HG03571 (cell line): Measurements from ENCODE around the gene NSUN2.

Experiments
- ATAC-seq: cut with Tn5 transposase; IDR thresholded peaks from one replicate; pipeline ENCODE4 v1.9.1; 2021; ENCODE audit not compliant: unreplicated experiment

The NSUN2 gene

DNA sequence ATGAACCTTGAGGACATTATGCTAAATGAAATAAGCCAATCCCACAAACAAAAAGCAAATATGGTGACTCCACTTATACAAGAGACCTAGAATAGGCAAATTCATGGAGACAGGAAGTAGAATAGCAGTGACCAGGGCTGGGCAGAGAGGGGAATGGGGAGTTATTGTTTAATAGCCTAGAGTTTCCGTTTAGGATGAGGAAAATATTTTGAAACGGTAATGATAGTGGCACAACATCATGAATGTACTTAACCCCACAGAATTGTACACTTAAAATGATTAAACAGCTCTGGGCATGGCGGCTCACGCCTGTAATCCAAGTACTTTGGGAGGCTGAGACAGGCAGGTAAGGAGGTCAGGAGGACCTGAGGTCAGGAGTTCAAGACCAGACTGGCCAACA is 65.8 kb downstream of the NSUN2 start:
- ATAC-seq, result no peak

DNA sequence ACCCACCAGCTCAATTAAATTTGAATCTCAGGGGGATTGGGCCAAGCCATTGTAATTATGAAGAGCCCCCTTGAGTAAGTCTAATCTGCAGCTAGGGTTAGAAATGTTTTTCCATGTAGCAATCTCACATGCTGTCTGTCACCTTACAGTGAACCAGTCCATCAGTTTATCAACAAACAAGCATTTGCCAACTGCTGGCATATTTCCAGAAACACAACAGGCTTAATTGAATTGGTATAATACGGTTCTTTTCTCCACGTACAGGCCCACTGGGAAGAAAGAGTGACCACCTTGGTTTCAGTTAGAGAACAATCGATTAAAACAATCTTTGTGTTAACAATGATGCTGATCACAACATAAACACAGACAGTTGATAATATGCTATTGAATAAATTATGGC is 67.4 kb downstream of the NSUN2 start:
- no peak for ATAC-seq

DNA sequence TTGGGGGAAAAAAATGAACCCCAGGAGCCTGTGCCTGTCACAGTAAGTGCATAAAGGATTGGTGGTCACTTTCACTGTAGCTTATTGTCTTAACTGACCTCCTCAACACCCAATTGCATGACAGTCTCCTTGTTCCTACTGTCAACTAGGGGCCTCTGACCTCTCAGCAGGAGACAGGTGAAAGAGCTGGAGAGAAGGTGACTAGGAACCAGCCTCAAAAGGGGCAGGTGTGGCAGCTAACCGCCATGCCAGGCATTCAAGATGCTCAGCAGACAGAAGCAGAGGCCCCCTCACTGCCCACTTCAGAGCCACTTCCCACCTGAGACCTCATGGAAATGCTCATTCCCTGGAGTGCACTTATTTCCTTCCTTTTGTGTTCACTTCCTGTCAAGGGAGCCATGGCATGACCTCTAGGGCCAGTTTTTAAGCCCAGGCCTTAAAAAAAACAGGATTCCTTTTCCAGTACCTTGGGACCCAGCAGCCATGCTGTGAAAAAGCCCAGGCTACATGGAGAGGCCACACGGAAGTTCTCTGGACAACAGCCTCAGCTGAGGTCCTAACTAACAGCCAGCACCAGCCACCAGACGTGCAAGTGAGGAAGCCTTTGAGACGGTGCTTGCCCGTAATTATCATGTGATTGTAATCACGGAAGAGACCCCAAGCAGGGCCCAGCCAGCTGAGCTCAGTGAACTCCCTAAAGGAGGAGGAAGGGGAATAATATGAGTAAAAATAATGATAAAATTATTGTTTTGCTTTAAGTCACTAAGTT is 74.9 kb downstream of the NSUN2 start:
- ATAC-seq, result no peak

DNA sequence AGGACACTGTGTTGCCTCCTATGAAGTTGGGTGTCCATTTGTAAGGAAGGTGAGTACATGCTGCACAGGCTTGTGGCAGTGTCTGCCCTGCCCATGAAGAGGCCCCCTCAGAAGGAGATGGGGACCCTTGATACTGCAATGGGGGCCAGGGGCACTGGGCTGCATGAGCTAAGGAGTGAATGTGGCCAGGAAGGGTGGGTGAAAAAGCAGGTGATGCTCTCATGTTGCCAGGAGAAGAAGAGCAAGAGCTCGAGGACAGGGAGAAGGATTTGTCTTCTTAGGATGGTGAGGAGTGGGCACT is 76.1 kb downstream of the NSUN2 start:
- ATAC-seq, result no peak

DNA sequence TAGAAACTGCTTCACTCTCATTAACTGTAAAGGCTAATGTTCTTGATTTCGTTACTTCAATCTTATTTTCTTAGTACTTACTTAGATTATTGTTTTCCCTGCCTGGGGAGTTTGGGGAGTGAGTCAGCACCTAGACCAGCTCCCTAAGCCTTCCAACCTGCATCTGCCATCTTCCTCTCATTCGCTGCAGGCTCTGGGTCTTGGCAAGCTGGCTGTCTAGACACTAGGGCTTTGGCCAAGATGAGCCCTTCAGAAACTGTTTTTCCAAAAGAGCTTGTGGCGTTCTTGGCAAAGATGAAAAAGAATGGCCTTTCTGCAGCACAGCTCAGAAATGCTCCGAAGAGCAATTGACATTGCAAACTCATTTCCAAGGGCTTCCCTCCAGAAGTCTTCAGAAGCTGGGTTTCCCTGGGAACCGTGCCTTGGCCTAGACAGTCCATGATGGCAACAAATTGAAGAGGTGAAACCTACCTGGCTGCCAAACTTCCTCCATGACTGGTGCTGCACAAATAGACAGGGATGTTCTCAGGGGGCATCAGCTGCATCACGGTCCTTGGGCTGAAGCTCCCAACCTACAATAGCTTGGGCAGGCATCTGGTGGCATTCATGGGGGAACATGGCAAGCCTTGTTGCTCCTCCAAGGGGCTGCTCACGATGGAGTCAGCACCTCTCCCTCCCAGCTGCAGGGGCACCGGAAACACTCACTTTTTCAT is 76.6 kb downstream of the NSUN2 start:
- no peak for ATAC-seq

DNA sequence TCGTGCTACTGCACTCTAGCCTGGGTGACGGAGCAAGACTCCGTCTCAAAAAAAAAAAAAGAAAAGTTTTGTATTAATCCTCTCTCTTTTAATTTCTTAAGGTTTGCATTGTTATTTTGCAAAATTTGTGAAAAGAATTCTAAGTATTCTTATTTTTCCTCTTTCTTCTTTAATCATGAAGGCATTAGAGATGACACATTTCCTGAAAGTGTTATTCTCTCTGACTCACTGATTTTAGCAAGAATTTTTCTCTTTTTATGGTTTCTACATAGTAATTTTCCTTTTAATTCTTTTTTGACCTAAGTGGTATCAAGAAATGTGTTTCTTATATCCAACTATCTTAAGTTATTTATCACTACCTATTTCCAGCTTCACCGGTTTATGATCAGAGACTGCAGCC is 78.0 kb downstream of the NSUN2 start:
- ATAC-seq, result no peak

DNA sequence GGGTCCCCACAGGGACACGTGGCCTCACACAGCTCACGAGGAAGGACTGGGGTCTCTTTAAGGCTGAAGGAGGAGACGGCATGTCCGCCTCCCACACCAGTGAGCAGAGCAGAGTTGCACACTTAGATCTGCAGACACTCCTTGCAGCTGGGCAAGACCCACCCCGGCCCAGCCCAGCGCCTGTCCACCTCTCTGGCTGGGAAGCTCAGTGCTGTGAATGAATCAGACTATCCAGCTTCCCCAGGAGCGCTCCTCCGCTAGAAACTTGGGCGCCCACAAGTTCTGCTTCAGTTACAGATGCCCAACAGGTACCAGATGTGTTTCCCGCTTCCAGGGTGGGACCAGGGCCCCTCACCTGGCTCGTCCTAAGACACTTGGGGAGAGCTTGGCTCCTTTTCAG is 78.9 kb downstream of the NSUN2 start:
- no peak for ATAC-seq

DNA sequence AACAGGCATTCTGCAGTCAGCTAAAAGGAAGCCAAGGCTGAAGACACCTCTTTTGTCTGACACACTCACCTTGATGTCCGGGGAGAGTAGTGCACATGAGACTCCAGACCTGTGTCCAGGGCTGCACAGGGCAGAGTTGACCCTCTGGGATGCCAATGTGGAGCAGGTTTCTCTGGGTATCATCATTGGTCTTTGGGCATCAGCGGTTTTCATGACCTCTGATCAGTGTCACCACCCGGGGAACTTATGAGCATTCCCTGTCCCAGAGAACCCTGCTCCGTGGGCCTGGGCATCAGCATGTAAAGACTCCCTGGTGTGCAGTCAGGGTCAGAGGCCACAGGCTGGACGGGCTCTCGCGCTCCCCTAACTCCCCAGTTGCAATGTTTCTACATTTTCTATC is 80.2 kb downstream of the NSUN2 start:
- ATAC-seq, result no peak

DNA sequence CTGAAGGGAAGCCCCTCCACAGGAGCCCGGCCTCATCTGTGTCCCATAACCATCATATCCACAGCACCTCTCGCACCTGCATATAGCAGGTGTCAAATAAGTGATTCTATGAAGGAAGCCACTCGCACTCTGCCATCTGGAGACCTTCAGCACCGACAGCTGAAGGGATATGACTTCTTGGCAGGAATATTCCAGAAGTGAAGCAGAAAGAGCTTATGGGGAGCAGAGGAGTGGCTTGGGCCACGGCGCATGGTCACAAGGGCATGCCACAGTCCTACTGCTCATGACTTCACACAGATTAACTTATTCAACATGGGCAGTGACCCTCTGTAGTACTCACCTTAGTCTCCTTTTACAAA is 80.9 kb downstream of the NSUN2 start:
- no peak for ATAC-seq

DNA sequence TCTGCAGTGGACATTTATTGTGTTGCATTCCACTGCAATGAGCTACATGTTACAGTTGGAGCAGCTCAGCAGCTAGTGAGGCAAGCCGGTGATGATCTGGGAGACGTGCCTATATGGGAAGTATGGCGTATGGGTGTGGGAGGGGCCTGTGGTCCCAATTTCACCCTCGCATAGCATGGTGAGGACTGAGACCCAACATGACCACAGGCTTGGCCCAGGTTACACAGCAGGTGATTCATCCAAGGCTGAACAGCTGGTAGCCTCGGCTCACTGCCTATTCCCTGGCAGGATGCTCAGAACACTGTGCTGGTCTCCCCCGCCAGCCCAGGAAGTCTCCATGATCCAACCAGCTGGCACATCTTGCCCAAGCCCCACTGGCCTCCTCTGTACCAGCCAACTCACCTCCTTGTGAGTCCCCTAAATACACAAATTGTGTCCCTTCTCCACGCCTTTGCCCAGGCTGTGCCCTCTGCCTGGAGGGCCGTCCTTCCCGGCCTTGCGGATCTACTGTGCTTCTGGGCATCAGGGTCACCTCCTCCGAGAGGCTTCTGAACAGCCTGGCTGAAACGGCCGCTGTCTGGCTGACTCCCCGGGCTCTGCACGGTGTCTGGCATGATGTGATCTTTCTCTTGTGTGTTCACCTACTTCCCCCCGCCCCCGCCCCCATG is 81.4 kb downstream of the NSUN2 start:
- ATAC-seq, result no peak

DNA sequence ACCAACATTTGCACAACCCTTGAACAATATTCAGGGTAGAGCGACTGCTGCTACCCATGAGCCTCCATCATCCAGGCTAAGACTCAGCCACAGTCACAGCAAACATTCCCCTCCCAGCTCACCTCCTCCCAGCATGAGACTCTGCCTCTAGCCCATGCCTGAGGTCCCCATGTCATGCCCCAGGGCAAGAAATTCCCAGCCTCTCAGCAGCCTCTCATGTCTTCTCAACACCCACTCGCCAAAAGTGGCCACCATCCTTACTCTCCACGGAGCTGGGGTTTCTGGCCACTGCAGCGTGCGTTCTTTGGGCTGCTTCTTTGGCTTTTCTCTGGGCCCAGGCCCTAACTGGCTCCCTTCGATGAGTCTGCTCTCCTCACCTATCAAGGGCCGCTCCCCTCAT is 82.2 kb downstream of the NSUN2 start:
- ATAC-seq, result no peak
